Panc1 (cell line): ENCODE measurements around the gene TTC23. TPM values are rescaled to one million over a fixed set of nuclear protein-coding genes. Genes with fewer than 3 reads are reported as not detected.

Experiments
- ATAC-seq: fragments of 200-7000 bp; cut with Tn5 transposase; 2 replicates; pipeline ENCODE4 v1.9.1; 2020; ENCODE audit warnings: mild to moderate bottlenecking, moderate library complexity
- BruUV-seq: library from RNA; stranded (reverse); fragments of 400-500 nt; replicated peaks from 2 replicates; lab custom pipeline; 2021; lab: Mats Ljungman, UMichigan
- CTCF ChIA-PET: fragments of 300-600 bp; sonication (Branson Sonifier 250); formaldehyde crosslinking; loops from one replicate; lab custom pipeline; 2022; ENCODE audit warnings: antibody characterized with exemption; lab: Charles Lee
- POLR2A ChIA-PET: fragments of 300-600 bp; sonication (Branson Sonifier 250); formaldehyde crosslinking; loops from one replicate; lab custom pipeline; 2022; ENCODE audit warnings: antibody characterized with exemption; lab: Charles Lee
- DNase-seq: peaks from one replicate; pipeline ENCODE4 v3.0.0-alpha.2; 2010; ENCODE audit warnings: low read depth, low spot score
- H3K27ac ChIP-seq: 2 replicates; pipeline ENCODE4 v1.5.1; 2011; ENCODE audit warnings: mild to moderate bottlenecking, low read length, inconsistent platforms
- H3K27me3 ChIP-seq: fragments of 200-500 bp; sonication (Bioruptor generic); 2 replicates; pipeline ENCODE4 v1.6.0; 2014; ENCODE audit warnings: low read length, inconsistent platforms; ENCODE audit not compliant: control insufficient read depth, insufficient read depth
- H3K36me3 ChIP-seq: fragments of 200-500 bp; sonication (Bioruptor generic); 2 replicates; pipeline ENCODE4 v1.5.1; 2014; ENCODE audit warnings: inconsistent platforms, mild to moderate bottlenecking, low read length, moderate library complexity; ENCODE audit not compliant: control insufficient read depth, insufficient read depth
- H3K4me1 ChIP-seq: 2 replicates; pipeline ENCODE4 v1.5.1; 2011; ENCODE audit warnings: inconsistent platforms, mild to moderate bottlenecking, low read length, moderate library complexity; ENCODE audit not compliant: control insufficient read depth, insufficient read depth
- H3K4me3 ChIP-seq, 2 experiments: 2 replicates each; pipeline ENCODE4 v1.5.1; 2011 to 2012; ENCODE audit warnings: low read depth in 2 of 2, low read length in 2 of 2, mild to moderate bottlenecking in 2 of 2, inconsistent platforms in 1 of 2, moderate library complexity in 1 of 2
- H3K9me3 ChIP-seq: fragments of 200-500 bp; sonication (Bioruptor generic); 2 replicates; pipeline ENCODE4 v1.5.1; 2014; ENCODE audit warnings: low read depth, mild to moderate bottlenecking, inconsistent platforms, low read length, moderate library complexity; ENCODE audit not compliant: control insufficient read depth, insufficient read depth
- POLR2AphosphoS5 ChIP-seq: IDR thresholded peaks from 2 replicates; pipeline ENCODE4 v1.6.1; 2012; ENCODE audit warnings: mild to moderate bottlenecking, low read depth, low read length, moderate library complexity
- SIN3A ChIP-seq: IDR thresholded peaks from 2 replicates; pipeline ENCODE4 v1.6.1; 2012; ENCODE audit warnings: low read depth, mild to moderate bottlenecking, low read length, moderate library complexity, borderline replicate concordance; ENCODE audit not compliant: insufficient read depth
- TCF7L2 ChIP-seq: IDR thresholded peaks from 2 replicates; pipeline ENCODE4 v1.6.1; 2011; ENCODE audit warnings: mild to moderate bottlenecking, low read depth, low read length, inconsistent platforms
- in situ Hi-C: cut with HindIII; loops from 2 replicates; pipeline ENCODE4 v1.10.0; 2016; ENCODE audit warnings: low sequenced_read_pairs, low pct_unique_long_range_greater_than_20kb
- intact Hi-C: fragments of 100-400 bp; cut with micrococcal nuclease; formaldehyde crosslinking; loops from one replicate; pipeline ENCODE4 v1.10.0; 2022; ENCODE audit not compliant: unreplicated experiment
- total RNA-seq: library from RNA; stranded (reverse); gene quantifications from one replicate; pipeline ENCODE4 v1.2.1, GENCODE V29; 2021; ENCODE audit not compliant: unreplicated experiment
- TF ChIP-seq, protein P1 (sequence below): fragments of 450-650 bp; IDR thresholded peaks from 2 replicates; pipeline ENCODE4 v1.5.1; 2017; ENCODE audit warnings: mild to moderate bottlenecking
- TF ChIP-seq, protein P2 (sequence below), 2 experiments: IDR thresholded peaks; 2 replicates each; pipeline ENCODE4 v1.6.1; 2011 to 2012; ENCODE audit warnings: low read depth in 2 of 2, control low read depth in 1 of 2, low read length in 1 of 2, mild to moderate bottlenecking in 1 of 2, moderate library complexity in 1 of 2; ENCODE audit not compliant: insufficient read depth in 1 of 2

The TTC23 gene
- total RNA-seq, 1 experiment from 2014 or later = 21.7 TPM

DNA sequence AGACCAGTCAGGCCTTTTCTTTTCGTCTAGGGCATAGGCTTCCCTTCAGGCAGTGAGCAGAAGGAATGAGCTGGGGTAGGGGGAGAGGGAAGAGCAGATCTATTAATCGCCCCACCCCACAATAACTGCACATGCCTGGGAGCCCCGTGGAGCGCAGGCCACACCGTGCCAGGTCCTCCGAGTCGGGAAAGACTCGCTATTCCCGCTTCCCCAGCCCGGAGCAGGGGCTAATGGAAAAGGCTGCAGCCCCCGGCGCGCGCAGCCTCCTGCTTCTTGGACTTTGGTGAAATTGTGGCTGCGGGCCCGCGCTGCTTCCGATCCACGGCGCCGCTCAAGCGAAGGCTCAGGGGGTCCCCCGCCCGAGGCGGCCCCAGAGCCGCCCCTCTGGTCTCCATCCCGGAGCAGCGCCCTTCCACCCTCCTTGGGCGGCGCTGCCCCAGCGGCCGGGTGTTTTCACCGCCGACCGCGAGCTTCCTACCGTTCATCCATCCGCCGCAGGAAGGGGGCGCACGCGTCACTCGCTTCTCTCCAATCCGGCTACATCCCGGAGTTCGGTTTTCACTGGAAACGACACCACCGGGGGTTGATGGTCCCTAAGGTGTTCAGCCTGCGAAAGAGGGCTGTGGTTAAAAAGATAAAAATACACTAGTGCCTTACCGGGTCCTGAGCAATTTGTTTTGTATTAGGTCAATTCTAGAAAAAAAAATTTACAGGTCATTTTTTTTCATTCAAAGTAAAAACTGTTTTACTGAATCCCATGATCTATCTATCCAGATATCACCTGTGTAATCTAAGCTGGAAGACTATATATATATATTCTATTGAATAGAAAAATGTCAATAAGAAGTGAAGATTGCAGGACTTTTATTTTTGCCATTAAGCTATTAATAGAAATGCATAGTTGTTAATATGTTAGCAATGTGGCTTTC, 148.9 kb downstream of the TTC23 start:
- Histone ChIP-seq H3K27me3 (no peaks in the 10 kb centered on the region), H3K4me1 (no peaks in the 10 kb centered on the region), H3K27ac (no peak overlapping the region), H3K36me3 (no peaks in the 10 kb centered on the region), H3K4me3 (peak overlapping the region; percentile 38 to 55), H3K9me3 (no peaks in the 10 kb centered on the region)
- ChIA-PET POLR2A (interaction anchor here (0.6 kb wide), 1 partner anchor 172 kb away, joined by 4 read pairs; no protein-coding TSS in a partner anchor), CTCF (interaction anchor here (0.6 to 1.5 kb wide), 6 partner anchors 9 to 452 kb away, joined by 3 to 8 read pairs (median 3); partner anchors contain the start of gene LRRC28)
- in situ Hi-C loops (no loop called here), intact Hi-C loops (loop anchor here (2.0 kb wide), 1 partner anchor 112 kb away; no protein-coding TSS in a partner anchor)
- no peak for TF ChIP-seq TCF7L2
- TF ChIP-seq, protein P1, sequence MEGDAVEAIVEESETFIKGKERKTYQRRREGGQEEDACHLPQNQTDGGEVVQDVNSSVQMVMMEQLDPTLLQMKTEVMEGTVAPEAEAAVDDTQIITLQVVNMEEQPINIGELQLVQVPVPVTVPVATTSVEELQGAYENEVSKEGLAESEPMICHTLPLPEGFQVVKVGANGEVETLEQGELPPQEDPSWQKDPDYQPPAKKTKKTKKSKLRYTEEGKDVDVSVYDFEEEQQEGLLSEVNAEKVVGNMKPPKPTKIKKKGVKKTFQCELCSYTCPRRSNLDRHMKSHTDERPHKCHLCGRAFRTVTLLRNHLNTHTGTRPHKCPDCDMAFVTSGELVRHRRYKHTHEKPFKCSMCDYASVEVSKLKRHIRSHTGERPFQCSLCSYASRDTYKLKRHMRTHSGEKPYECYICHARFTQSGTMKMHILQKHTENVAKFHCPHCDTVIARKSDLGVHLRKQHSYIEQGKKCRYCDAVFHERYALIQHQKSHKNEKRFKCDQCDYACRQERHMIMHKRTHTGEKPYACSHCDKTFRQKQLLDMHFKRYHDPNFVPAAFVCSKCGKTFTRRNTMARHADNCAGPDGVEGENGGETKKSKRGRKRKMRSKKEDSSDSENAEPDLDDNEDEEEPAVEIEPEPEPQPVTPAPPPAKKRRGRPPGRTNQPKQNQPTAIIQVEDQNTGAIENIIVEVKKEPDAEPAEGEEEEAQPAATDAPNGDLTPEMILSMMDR = peak; percentile 96
- no peak; the same call in 1 of the 2 replicates for TF ChIP-seq POLR2AphosphoS5
- ATAC-seq = peak; percentile 66
- no TSS peak for BruUV-seq
- no peak for DNase-seq

GRCh38 chr15:99099661-99100060, 149.7 kb downstream of the TTC23 start:
- H3K4me3 ChIP-seq = no peak overlapping the region
- H3K36me3 ChIP-seq = no peaks in the 10 kb centered on the region
- no peak overlapping the region for H3K27ac ChIP-seq
- H3K9me3 ChIP-seq = no peaks in the 10 kb centered on the region
- no peaks in the 10 kb centered on the region for H3K27me3 ChIP-seq
- CTCF ChIA-PET = interaction anchor here (1.3 kb wide), 1 partner anchor 10 kb away, joined by 8 read pairs; no protein-coding TSS in a partner anchor
- POLR2A ChIA-PET = no interaction called here
- in situ Hi-C loops (no loop called here), intact Hi-C loops (loop anchor here (2.0 kb wide), 1 partner anchor 113 kb away; no protein-coding TSS in a partner anchor)
- BruUV-seq = no TSS peak
- no peak for ATAC-seq
- TF ChIP-seq TCF7L2 (no peak), SIN3A (no peak), POLR2AphosphoS5 (no peak)
- TF ChIP-seq, protein P2, sequence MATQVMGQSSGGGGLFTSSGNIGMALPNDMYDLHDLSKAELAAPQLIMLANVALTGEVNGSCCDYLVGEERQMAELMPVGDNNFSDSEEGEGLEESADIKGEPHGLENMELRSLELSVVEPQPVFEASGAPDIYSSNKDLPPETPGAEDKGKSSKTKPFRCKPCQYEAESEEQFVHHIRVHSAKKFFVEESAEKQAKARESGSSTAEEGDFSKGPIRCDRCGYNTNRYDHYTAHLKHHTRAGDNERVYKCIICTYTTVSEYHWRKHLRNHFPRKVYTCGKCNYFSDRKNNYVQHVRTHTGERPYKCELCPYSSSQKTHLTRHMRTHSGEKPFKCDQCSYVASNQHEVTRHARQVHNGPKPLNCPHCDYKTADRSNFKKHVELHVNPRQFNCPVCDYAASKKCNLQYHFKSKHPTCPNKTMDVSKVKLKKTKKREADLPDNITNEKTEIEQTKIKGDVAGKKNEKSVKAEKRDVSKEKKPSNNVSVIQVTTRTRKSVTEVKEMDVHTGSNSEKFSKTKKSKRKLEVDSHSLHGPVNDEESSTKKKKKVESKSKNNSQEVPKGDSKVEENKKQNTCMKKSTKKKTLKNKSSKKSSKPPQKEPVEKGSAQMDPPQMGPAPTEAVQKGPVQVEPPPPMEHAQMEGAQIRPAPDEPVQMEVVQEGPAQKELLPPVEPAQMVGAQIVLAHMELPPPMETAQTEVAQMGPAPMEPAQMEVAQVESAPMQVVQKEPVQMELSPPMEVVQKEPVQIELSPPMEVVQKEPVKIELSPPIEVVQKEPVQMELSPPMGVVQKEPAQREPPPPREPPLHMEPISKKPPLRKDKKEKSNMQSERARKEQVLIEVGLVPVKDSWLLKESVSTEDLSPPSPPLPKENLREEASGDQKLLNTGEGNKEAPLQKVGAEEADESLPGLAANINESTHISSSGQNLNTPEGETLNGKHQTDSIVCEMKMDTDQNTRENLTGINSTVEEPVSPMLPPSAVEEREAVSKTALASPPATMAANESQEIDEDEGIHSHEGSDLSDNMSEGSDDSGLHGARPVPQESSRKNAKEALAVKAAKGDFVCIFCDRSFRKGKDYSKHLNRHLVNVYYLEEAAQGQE (IDR thresholded peaks at IDR 0.05; ENCODE audit: insufficient read depth in 1 of 2, low read depth in 2 of 2, low read length in 1 of 2) = no peak
- TF ChIP-seq, protein P1 = no peak
- DNase-seq = no peak
- no peaks in the 10 kb centered on the region for H3K4me1 ChIP-seq
